Thoracic aorta (tissue), 2 donors: ENCODE data around the gene GYS2. TPM values are rescaled to one million over a fixed set of nuclear protein-coding genes. Genes with fewer than 3 reads are reported as not detected.

Source experiments
- ATAC-seq: fragments of 150-250 bp; one replicate; pipeline ENCODE4 v1.8.0; 2017; ENCODE audit warnings: low read depth; ENCODE audit not compliant: insufficient number of reproducible peaks, low FRiP score
- DNase-seq: peaks from one replicate; pipeline ENCODE4 v3.0.0-alpha.2; 2020; ENCODE audit warnings: low spot score
- H3K27ac ChIP-seq, 2 donors: fragments of 200-600 bp; sonication (generic); 1 replicate in 1 of 2; 2 replicates in 1 of 2; pipeline ENCODE4 v1.5.1; 2016; ENCODE audit warnings: mild to moderate bottlenecking in 2 of 2, moderate library complexity in 2 of 2
- H3K27me3 ChIP-seq: fragments of 200-600 bp; sonication (generic); replicated peaks from 2 replicates; pipeline ENCODE4 v1.6.0; 2016; ENCODE audit warnings: mild to moderate bottlenecking; ENCODE audit not compliant: insufficient read depth
- H3K36me3 ChIP-seq: fragments of 200-600 bp; sonication (generic); one replicate; pipeline ENCODE4 v1.5.1; 2016
- H3K4me1 ChIP-seq, 2 donors: fragments of 200-600 bp; sonication (generic); 1 replicate in 1 of 2; 2 replicates in 1 of 2; pipeline versions ENCODE4 v1.5.1 to v1.6.0; 2016; ENCODE audit warnings: low read depth in 2 of 2, mild to moderate bottlenecking in 1 of 2; ENCODE audit not compliant: control insufficient read depth in 1 of 2
- H3K4me3 ChIP-seq: fragments of 200-600 bp; sonication (generic); 2 replicates; pipeline ENCODE4 v1.5.1; 2016; ENCODE audit warnings: mild to moderate bottlenecking
- H3K9me3 ChIP-seq: fragments of 200-600 bp; sonication (generic); 2 replicates; pipeline ENCODE4 v1.5.1; 2016
- total RNA-seq, 2 donors: library from RNA; depleted of rRNA; stranded (reverse); fragments of >200 nt; gene quantifications; one replicate each; pipeline versions ENCODE4 v1.1.0 to v1.2.3, GENCODE V29; 2016
- TF ChIP-seq, protein P1 (sequence below): fragments of 200-600 bp; sonication (generic); IDR thresholded peaks from one replicate; pipeline ENCODE4 v1.5.1; 2019; ENCODE audit warnings: antibody characterized with exemption

GYS2 gene
- total RNA-seq, 2 donors from 2014 or later = not detected

DNA sequence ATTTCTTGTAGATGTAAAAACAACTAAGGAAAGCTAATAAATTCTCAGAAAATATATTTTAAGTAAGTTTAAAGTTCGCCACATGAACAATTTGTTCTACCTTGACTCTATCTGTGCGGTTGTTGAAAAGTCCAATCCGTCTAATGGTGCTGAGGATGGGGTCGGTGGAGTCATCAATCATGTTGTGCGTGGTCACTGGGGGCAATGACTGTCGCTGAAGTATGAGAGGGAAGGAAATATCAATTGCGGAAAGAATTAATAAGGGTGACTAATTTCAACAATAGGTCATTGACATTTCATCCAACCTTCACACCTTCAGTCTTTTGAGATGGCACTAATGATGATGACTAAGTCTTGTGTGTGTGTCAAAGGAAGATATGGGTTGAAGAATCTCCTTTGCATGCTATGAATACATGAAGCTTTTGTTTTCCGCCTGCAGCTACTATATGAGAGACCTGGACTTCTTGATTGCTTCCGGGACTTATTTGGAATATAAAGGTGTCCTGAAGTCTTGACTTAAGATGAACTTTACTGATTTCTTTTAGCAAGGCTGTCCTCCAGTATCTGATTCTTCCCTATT is 46.5 kb downstream of the GYS2 start:
- no peak overlapping the region for H3K27ac ChIP-seq
- ATAC-seq (no peak), DNase-seq (no peak)
- TF ChIP-seq, protein P1, sequence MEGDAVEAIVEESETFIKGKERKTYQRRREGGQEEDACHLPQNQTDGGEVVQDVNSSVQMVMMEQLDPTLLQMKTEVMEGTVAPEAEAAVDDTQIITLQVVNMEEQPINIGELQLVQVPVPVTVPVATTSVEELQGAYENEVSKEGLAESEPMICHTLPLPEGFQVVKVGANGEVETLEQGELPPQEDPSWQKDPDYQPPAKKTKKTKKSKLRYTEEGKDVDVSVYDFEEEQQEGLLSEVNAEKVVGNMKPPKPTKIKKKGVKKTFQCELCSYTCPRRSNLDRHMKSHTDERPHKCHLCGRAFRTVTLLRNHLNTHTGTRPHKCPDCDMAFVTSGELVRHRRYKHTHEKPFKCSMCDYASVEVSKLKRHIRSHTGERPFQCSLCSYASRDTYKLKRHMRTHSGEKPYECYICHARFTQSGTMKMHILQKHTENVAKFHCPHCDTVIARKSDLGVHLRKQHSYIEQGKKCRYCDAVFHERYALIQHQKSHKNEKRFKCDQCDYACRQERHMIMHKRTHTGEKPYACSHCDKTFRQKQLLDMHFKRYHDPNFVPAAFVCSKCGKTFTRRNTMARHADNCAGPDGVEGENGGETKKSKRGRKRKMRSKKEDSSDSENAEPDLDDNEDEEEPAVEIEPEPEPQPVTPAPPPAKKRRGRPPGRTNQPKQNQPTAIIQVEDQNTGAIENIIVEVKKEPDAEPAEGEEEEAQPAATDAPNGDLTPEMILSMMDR = no peak
- H3K4me1 ChIP-seq = no peaks in the 10 kb centered on the region
- H3K4me3 ChIP-seq = no peak overlapping the region
- H3K27me3 ChIP-seq = no peaks in the 10 kb centered on the region
- H3K9me3 ChIP-seq = no peaks in the 10 kb centered on the region
- no peaks in the 10 kb centered on the region for H3K36me3 ChIP-seq

DNA sequence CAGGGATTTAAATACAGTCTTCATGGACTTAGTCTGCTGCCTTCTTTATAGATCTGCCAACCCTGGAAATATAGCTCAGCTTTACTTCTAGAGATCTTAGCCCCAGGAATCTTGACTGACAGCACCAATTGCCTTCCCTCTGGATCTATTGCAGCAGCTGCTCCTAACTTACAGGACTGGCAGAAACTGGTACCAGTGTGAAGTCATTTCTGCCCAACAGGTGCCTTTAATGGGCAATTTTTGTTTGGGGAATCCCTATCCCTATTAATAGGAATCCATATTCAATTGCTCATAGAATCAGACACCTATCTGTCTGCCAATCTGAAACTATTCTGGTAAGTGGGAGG is 51.3 kb downstream of the GYS2 start:
- Histone ChIP-seq H3K27ac (no peak overlapping the region), H3K36me3 (no peaks in the 10 kb centered on the region), H3K4me1 (peaks cover 0 to 12% of the 10 kb centered on the region in 2 donors), H3K27me3 (no peaks in the 10 kb centered on the region), H3K4me3 (no peak overlapping the region), H3K9me3 (no peaks in the 10 kb centered on the region)
- no peak for DNase-seq
- no peak for ATAC-seq
- TF ChIP-seq, protein P1 = no peak

DNA sequence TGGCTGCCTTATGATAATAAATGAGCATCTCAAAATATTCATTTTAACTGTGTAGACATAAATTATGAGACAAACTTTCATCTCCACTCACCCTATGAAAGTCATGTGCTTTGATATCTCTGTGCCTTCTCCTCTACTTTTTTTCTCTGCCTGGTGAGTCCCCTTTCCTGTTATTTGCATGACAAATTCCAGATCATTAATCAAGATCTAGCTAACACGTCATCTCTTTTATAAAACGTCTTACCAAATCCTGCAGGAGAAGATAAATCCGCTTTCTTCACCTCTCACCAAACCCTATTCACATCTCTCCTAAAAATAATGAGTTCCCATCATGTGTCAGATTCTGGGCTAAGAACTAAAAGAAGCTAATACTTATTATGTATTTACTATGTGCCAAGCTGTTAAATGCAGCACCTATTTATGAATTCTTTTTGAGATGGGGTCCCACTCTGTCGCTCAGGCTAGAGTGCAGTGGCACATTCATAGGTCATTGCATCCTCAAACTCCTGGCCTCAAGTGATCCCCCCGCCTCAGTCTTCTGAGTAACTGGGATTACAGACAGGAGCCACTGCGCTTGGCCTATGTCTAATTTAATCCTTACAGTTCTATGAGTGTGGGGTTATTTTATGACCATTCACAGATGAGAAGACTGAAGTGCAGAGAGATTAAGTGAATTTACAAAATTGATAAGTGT is 51.9 kb downstream of the GYS2 start:
- no peak for ATAC-seq

DNA sequence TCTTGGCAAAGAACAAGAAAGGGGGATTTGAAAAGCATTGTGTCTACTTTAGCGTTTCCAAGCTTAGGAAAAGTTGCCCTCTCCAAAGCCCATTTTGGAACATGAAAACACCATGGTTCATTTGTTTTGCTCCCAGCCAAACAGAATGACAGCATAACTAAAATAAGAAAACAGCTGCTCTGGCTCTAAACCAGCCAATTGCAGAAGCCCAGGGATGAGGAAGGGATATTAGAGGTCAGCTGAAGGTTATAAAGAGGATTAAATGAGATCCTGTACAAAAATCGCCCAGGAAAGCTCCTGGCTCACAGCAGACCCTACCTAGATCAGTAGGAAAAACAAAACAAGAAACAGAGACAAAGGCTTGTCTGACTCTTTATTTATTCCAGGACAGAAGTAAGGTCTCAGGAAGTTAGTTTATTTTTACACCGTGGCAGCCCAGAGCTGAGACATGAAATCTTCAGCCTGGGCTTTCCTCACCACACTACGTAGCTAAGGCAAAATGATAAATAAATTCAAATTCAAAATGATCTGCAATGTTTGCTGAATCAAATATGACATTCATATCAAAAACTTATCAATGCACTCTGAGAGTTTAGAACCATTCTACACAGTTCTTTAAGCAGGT is 52.7 kb downstream of the GYS2 start:
- DNase-seq = no peak
- TF ChIP-seq, protein P1 = no peak
- no peak for ATAC-seq
- H3K36me3 ChIP-seq = no peaks in the 10 kb centered on the region
- no peaks in the 10 kb centered on the region for H3K9me3 ChIP-seq
- peaks cover 0 to 12% of the 10 kb centered on the region in 2 donors for H3K4me1 ChIP-seq
- no peak overlapping the region for H3K27ac ChIP-seq
- H3K27me3 ChIP-seq = no peaks in the 10 kb centered on the region
- no peak overlapping the region for H3K4me3 ChIP-seq

More for the DNA sequence above, 51.9 kb downstream of the GYS2 start:
- Histone ChIP-seq H3K36me3 (no peaks in the 10 kb centered on the region), H3K9me3 (no peaks in the 10 kb centered on the region), H3K4me3 (no peak overlapping the region), H3K4me1 (peaks cover 0 to 12% of the 10 kb centered on the region in 2 donors), H3K27me3 (no peaks in the 10 kb centered on the region), H3K27ac (no peak overlapping the region)
- TF ChIP-seq, protein P1 = no peak
- no peak for DNase-seq

DNA sequence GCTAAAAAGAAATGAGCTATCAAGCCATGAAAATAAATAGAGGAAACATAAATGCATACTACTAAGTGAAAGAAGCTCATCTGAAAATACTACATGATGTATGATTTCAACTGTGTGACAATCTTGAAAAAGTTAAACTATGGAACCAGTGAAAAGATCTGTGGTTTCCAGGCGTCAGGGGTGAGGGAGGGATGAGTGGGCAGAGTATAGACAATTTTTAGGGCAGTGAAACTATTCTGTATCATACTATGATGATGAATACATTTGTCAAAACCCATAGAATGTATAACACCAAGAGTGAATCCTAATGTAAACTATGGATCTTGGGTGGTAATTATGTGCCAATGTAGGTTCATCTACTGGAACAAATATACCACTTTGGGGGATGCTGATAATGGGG is 57.2 kb downstream of the GYS2 start:
- no peak overlapping the region for H3K27ac ChIP-seq
- TF ChIP-seq, protein P1 = no peak
- H3K4me1 ChIP-seq = peaks cover 0 to 11% of the 10 kb centered on the region in 2 donors
- H3K27me3 ChIP-seq = no peaks in the 10 kb centered on the region
- H3K9me3 ChIP-seq = no peaks in the 10 kb centered on the region
- no peak overlapping the region for H3K4me3 ChIP-seq
- no peak for ATAC-seq
- no peaks in the 10 kb centered on the region for H3K36me3 ChIP-seq
- DNase-seq = no peak
